T1000 (cell line): ENCODE data around the gene EZH2.

Experiments
- DNase-seq: peaks from one replicate; lab custom pipeline; 2025; ENCODE audit warnings: mixed read lengths; lab: John Stamatoyannopoulos, UW

Gene EZH2

GRCh38 chr7:148884049-148884298 is at the start of gene EZH2:
EZH2 (minus strand) TSS chr7:148884291; CDS start chr7:148847298, 36,993 bp downstream.
- no peak for DNase-seq

DNA sequence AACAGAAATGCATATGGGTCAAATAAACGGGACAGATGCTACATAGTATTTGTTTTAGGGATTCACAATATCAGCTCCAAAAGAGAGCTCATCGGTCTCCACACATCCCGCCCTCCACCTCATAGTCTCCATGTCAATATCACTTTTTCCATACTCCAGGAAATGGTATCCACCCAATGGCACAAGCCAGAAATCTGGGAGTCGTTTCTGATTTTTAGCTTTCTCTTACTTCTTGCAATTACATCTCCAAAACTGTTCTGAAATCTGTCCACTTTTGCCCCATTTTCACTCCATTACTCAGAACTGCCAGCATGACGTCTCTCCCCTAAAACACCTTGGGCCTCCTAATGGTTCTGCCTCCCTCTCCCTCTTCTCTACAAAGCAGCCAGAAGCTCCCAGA is 47.4 kb upstream of the EZH2 start:
- no peak for DNase-seq

- DNase-seq = no peak
Measured at GRCh38 chr7:148930335-148930734, 46.2 kb upstream of the EZH2 start.

DNA sequence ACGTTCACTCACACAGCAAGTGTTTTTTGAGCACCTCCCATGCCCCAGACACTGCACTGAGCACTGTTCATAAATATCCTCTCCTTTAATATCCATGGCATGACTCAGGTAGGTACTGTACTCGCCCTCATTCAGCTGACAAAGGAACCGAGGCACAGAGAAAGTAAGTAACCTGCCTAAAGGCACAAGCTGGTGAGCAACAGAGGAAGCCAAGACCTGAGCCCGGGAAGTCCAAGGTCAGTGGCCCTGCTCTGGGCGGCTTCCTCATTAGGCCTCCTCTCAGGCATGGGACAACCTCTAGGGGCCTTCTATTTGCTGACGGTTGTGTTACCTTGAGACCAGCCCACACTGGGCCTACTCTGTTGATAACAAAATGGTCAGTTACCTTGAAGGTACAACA is 45.1 kb upstream of the EZH2 start:
- DNase-seq = no peak

- DNase-seq = no peak
Measured at GRCh38 chr7:148927123-148928045, 43.3 kb upstream of the EZH2 start.

- no peak for DNase-seq
Measured at GRCh38 chr7:148925836-148926235, 41.7 kb upstream of the EZH2 start.

DNA sequence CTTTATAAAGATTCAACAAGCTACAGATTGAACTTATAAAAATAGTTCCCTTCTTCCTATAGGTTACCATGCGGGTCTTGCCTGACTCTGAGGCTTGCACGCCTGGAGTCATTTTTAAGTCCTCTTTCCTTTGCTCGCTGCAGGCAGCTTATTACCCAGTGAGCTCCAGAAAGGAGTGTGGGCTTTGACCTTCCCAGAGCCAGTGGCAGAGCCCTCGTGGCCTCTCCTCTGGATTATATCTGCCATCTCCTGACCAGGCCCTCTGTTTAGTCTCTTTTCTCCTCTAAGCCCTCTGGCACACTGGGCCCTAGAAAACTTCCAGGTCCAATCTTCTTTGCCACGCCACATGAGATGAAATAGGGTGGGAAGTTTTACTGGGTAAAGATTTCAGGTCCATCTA is 39.9 kb upstream of the EZH2 start:
- no peak for DNase-seq

- DNase-seq = no peak
Measured at GRCh38 chr7:148921806-148922205, 37.7 kb upstream of the EZH2 start.

- DNase-seq = no peak
Measured at GRCh38 chr7:148921189-148921588, 37.1 kb upstream of the EZH2 start.

GRCh38 chr7:148919859-148920258 is 35.8 kb upstream of the EZH2 start:
- DNase-seq = no peak

- no peak for DNase-seq
Measured at GRCh38 chr7:148918058-148918596, 34.0 kb upstream of the EZH2 start.

- DNase-seq = no peak
Measured at GRCh38 chr7:148916186-148916585, 32.1 kb upstream of the EZH2 start.

DNA sequence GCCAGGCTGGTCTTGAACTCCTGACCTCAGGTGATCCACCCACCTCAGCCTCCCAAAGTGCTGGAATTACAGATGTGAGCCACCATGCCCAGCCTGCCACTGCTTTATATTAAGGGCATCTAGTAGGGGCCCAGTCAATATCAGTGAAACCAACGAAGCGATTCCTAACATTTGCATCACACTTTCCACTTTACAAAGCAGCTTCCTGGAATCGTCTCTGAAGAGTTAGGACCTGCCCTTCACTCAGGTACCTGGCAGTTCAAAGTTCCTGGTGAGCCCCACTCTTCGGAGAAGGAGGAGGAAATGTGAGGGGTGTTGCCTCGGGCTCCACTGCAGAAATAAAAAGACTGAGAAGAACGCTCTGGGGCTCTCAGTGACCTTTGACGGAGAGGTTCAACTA is 31.1 kb upstream of the EZH2 start:
- DNase-seq = no peak

GRCh38 chr7:148914208-148914777 is 30.2 kb upstream of the EZH2 start:
- no peak for DNase-seq

GRCh38 chr7:148912758-148913541 is 28.9 kb upstream of the EZH2 start:
- no peak for DNase-seq

DNA sequence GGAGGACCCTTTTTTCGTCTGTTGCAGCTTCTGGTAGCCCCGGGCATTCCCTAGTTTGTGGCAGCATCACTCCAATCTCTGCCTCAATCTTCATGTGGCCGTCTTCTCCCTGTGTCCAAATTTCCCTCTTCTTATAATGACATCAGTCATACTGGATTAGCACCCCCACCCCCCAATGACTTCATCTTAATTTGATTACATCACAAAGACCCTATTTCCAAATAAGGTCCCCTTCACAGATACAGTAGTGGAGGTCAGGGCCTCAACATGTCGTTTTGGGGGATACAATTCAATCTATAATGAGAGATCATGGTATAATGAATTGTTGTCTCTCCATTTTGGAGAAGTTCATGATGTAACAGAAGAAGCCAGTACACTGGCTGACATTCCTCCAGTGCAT is 28.1 kb upstream of the EZH2 start:
- no peak for DNase-seq

GRCh38 chr7:148911626-148912025 is 27.5 kb upstream of the EZH2 start:
- no peak for DNase-seq

DNA sequence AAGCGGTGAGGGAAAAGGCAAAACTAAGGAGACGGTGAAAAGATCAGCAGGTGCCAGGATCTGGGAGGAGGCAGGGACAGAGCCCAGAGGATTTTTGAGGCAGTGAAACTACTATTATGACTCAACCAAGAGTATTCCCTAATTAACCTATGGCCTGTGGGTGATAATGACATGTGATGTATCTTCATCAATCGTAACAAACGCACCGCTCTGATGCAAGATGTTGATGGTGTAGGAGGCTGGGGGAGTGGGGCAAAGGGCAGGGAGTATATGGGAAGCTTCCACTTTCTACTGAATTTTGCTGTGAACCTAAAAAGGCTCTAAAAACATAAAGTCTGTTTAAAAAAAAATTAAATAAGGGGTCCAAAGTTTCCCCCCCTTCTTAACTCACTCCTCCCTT is 25.5 kb upstream of the EZH2 start:
- DNase-seq = no peak

DNA sequence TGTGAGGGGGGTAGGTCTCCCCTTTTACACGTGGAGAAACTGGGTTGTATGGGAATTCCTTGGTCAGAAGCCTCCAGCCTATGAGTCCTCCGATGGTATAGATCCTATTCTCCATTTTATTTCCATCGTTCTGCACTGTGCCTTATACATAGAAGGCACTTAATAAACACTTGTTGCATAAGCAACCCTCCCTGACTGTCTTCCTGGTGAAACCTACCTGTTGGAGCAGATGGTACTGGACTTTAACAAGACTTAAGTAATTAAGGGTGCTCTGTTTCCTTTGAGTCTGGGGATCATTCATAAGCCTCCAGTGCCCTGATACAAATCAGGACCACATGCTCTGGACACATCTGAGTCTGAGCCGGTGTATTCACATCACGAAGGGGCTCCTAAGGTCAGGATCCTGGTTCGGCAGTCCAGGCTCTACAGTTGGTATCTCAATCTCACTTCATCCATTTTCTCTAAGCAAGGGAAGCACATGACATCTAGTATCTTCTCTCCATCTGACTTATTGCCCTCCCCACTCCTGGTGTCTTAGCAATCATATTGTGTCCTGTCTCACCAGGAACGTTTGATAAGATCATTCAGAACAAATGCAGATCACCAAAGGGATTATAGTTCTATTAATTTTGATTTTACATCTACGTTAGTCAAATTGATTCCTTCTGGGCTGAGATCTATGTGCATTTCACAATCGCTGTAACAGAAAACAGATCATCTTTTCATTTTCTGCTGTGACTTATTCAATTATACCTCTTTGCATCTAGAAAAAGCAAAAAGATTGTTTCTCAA is 22.8 kb upstream of the EZH2 start:
- DNase-seq = no peak

- no peak for DNase-seq
Measured at GRCh38 chr7:148905093-148905666, 21.1 kb upstream of the EZH2 start.

- DNase-seq = no peak
Measured at GRCh38 chr7:148903504-148903903, 19.4 kb upstream of the EZH2 start.

GRCh38 chr7:148901178-148901577 is 17.1 kb upstream of the EZH2 start:
- no peak for DNase-seq
